ENCODE data around the gene GRIN2A.

Gene GRIN2A

DNA sequence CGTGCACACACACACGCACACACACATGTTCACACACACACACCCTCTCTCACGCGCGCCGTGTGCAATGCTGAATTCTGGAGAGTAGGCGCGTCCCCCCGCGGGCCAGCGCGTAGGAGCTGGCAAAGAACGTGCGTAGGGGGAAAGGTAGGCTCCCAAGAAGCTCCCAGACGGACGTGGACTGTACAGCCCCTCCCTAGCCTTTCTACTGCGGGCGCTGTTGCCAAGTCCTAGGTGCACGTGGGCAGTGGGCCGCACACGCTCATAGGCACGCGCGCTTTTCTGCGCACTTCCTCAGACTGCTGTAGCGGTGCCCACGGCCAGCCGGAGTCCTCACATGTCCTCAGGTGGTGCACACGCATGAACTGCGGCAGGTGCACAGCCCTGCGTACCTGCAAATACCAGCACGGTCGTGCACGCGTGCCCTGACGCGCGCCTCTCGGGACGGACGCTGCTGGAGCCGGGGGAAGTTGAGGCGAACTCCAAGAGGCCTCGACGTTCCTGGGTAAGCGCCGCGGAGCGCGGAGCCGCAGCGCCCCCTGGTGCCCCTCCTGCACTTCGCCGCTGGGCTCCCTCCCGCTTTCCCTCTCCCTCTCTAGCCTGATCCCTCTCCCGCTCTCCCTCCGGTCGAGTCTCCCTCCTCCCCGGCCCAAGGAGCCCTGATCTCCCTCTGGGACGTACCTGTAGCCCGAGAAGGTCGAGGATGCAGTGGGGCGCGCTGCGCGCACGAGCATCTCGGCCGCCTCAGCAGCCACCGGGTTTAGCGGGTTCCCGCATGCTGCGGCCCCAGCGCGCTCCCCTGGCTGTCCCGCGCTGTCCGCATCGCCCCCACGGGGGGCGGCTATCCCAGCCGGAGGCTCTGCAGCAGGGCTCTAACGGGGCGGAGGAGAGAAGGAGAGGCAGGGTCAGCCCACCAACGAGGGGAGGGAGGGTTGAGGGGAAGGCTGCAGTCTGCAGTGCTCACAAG, 749 bp downstream of the GRIN2A start:
- peak overlapping the region; percentile 86 for H3K9ac ChIP-seq (ENCODE audit: insufficient read length, low read depth)
- H3K36me3 ChIP-seq (ENCODE audit: insufficient read depth, insufficient read length, low read length) = peaks cover 4% of the 10 kb centered on the region
- peaks cover 22% of the 10 kb centered on the region for H3K27me3 ChIP-seq (ENCODE audit: insufficient read depth, insufficient read length)
- no peak for TF ChIP-seq YY1 (IDR thresholded peaks at IDR 0.05; ENCODE audit: insufficient read depth, insufficient read length)
- no peak for TF ChIP-seq SUZ12 (IDR thresholded peaks at IDR 0.05; ENCODE audit: extremely low read depth, insufficient read depth, insufficient read length)
- TF ChIP-seq ZNF274 (IDR thresholded peaks at IDR 0.05; ENCODE audit: low read depth, low read length) = no peak
- H3K9me3 ChIP-seq (ENCODE audit: insufficient read depth, low read length) = no peaks in the 10 kb centered on the region
- H3K4me3 ChIP-seq (ENCODE audit: insufficient read length, low read depth) = peak overlapping the region; percentile 79
- DNase-seq (ENCODE audit: low read depth, low spot score) = peak; percentile 85
- H3K4me1 ChIP-seq (ENCODE audit: insufficient read depth, insufficient read length) = peaks cover 10% of the 10 kb centered on the region

DNA sequence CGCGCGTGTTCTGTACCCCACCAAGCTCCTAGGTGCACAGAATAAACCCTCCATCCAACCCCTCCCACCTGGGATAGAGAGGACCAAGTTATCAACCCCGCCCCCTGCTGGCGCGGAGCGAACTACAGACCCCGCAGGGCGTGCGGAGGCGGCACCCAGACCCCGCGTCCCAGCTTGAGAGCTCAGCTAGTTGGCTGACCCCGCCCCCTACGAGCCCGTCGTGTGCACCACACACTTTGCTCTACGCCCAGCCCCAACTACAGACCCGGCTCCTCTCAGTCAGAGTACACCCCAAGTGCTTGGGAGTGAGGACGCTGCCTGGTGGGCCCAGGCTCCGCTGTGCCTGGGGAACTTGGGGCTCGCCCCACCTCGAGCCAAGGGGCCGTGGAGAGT, 1.5 kb downstream of the GRIN2A start:
- no peak for TF ChIP-seq SUZ12 (IDR thresholded peaks at IDR 0.05; ENCODE audit: extremely low read depth, insufficient read depth, insufficient read length)
- TF ChIP-seq ZNF274 (IDR thresholded peaks at IDR 0.05; ENCODE audit: low read depth, low read length) = no peak
- TF ChIP-seq YY1 (IDR thresholded peaks at IDR 0.05; ENCODE audit: insufficient read depth, insufficient read length) = no peak

DNA sequence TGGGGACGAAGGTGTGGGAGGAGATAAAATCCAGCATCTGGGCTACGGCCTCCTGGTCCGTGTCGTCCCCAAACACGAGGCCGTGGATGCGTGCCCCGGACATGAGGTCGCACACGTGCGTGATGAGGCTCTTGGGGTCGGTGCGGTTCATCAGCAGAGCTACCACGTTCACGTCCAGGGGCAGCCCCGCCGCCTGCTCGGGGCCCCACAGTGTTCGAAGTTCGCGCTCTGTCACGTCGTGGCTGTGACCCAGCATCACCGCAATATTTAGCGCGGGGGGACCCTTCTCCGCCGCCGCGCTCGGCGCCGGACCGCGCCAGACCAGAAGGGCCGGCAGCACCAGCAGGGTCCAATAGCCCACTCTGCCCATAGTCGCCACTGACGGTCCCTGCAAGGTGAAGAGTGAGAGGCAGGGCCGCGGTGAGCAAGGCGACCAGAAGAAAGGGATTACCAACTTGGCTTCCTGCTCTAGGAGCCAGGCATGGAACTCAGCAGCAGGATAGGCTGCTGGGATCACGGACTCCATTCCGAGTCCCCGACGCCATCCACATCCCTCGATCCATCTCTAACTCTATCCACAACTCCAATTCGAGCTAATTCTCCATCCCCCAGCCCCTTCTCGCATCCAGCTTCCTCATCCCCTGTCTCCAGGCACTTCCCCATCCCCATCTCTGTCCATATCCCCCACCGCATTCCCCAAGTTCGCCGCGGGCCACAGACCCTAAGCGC, 2.0 kb downstream of the GRIN2A start:
- no peak for DNase-seq (ENCODE audit: low read depth, low spot score)
- Histone ChIP-seq H3K9ac (ENCODE audit: insufficient read length, low read depth) (no peak overlapping the region), H3K27me3 (ENCODE audit: insufficient read depth, insufficient read length) (peaks cover 22% of the 10 kb centered on the region), H3K4me3 (ENCODE audit: insufficient read length, low read depth) (no peak overlapping the region), H3K36me3 (ENCODE audit: insufficient read depth, insufficient read length, low read length) (peaks cover 4% of the 10 kb centered on the region), H3K4me1 (ENCODE audit: insufficient read depth, insufficient read length) (peaks cover 10% of the 10 kb centered on the region), H3K9me3 (ENCODE audit: insufficient read depth, low read length) (no peaks in the 10 kb centered on the region)
- TF ChIP-seq ZNF274 (IDR thresholded peaks at IDR 0.05; ENCODE audit: low read depth, low read length) (no peak), YY1 (IDR thresholded peaks at IDR 0.05; ENCODE audit: insufficient read depth, insufficient read length) (no peak), SUZ12 (IDR thresholded peaks at IDR 0.05; ENCODE audit: extremely low read depth, insufficient read depth, insufficient read length) (no peak)

More for the DNA sequence above, 1.5 kb downstream of the GRIN2A start:
- Histone ChIP-seq H3K36me3 (ENCODE audit: insufficient read depth, insufficient read length, low read length) (peaks cover 4% of the 10 kb centered on the region), H3K9me3 (ENCODE audit: insufficient read depth, low read length) (no peaks in the 10 kb centered on the region), H3K9ac (ENCODE audit: insufficient read length, low read depth) (peak overlapping the region; percentile 86), H3K27me3 (ENCODE audit: insufficient read depth, insufficient read length) (peaks cover 22% of the 10 kb centered on the region), H3K4me3 (ENCODE audit: insufficient read length, low read depth) (peak overlapping the region; percentile 79), H3K4me1 (ENCODE audit: insufficient read depth, insufficient read length) (peaks cover 10% of the 10 kb centered on the region)
- peak; percentile 78 for DNase-seq (ENCODE audit: low read depth, low spot score)

DNA sequence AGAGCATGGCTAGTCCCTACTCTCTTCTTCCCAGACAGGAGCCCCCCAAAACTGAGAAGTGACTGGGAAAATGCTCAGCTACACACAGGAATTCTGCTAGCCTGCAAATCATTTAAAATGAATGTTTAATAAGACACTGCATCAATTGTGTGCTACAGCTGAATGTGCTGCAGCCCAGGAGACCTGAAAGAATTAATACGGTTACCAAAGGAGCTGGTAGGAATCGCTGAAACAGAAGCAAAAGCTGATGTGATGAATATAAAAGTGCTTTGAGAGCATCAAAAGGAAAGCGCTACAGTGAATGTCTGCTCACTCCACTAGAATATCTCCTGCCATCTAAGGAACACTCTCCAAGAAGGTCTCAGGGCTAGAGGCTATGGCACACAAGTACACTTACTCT, 3.7 kb downstream of the GRIN2A start:
- Histone ChIP-seq H3K36me3 (ENCODE audit: insufficient read depth, insufficient read length, low read length) (peaks cover 4% of the 10 kb centered on the region), H3K27me3 (ENCODE audit: insufficient read depth, insufficient read length) (peaks cover 15% of the 10 kb centered on the region), H3K9me3 (ENCODE audit: insufficient read depth, low read length) (no peaks in the 10 kb centered on the region), H3K4me3 (ENCODE audit: insufficient read length, low read depth) (no peak overlapping the region), H3K4me1 (ENCODE audit: insufficient read depth, insufficient read length) (peaks cover 10% of the 10 kb centered on the region), H3K9ac (ENCODE audit: insufficient read length, low read depth) (no peak overlapping the region)
- no peak for DNase-seq (ENCODE audit: low read depth, low spot score)
- TF ChIP-seq ZNF274 (IDR thresholded peaks at IDR 0.05; ENCODE audit: low read depth, low read length) = no peak
- TF ChIP-seq SUZ12 (IDR thresholded peaks at IDR 0.05; ENCODE audit: extremely low read depth, insufficient read depth, insufficient read length) = no peak
- TF ChIP-seq YY1 (IDR thresholded peaks at IDR 0.05; ENCODE audit: insufficient read depth, insufficient read length) = no peak

DNA sequence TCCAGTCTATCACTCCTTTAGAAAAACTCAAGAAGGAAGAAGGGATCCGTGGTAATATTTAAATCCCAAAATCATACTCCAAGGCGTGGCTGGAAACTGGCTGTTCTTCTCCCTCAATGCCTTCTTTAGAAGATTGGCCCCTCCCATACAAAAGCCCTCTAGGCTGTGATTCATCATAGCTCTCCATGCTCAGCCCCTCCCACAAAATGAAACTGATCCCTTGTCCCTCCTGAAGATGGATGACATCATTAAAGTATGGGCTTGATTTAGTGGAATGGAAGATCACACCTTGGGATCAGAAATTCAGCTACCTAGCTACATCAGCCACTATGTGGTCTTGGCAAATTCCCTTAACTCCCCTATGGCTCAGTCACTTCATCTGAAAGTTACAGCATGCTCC, 4.1 kb downstream of the GRIN2A start:
- no peak for TF ChIP-seq SUZ12 (IDR thresholded peaks at IDR 0.05; ENCODE audit: extremely low read depth, insufficient read depth, insufficient read length)
- no peak for TF ChIP-seq YY1 (IDR thresholded peaks at IDR 0.05; ENCODE audit: insufficient read depth, insufficient read length)
- TF ChIP-seq ZNF274 (IDR thresholded peaks at IDR 0.05; ENCODE audit: low read depth, low read length) = no peak
- Histone ChIP-seq H3K27me3 (ENCODE audit: insufficient read depth, insufficient read length) (peaks cover 10% of the 10 kb centered on the region), H3K36me3 (ENCODE audit: insufficient read depth, insufficient read length, low read length) (peaks cover 4% of the 10 kb centered on the region), H3K4me1 (ENCODE audit: insufficient read depth, insufficient read length) (peaks cover 10% of the 10 kb centered on the region), H3K9me3 (ENCODE audit: insufficient read depth, low read length) (no peaks in the 10 kb centered on the region), H3K9ac (ENCODE audit: insufficient read length, low read depth) (no peak overlapping the region), H3K4me3 (ENCODE audit: insufficient read length, low read depth) (no peak overlapping the region)
- no peak for DNase-seq (ENCODE audit: low read depth, low spot score)

DNA sequence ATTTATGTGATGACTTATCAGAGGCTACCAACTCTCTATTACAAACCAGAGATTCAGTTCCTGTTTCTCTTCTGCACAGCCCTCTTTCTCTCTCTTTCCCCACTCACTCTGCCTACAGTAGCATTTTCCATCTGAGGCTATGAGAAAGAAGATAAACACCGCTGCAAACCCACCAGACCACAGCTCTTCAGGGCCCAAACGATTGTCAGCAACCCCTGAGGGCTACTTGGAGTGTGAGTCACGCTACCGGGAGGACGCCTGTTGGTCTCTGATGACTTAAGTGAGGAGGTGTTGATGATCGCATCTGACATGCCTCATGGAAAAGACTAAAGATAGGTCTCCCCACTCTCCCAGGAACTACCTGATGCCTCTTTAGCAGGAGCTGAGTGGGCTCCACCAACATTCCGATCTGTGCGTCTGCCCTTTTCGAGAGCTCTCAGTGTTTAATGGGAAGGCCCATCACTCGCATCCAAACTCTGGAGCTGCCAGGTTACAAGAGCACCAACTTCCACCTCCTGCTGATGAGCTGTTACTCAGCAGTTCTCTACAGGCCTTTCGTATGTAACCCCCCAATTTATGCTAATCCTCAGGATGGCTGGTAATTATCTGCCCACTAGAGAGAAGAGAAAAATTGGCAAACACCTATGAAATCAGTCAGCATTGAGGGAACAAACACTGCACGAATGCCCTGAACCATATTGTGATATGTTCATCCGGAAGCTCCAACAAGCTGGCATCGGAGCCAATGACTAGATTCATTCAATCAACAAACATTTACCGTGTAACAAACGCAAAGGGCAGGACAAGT, 9.2 kb downstream of the GRIN2A start:
- H3K36me3 ChIP-seq (ENCODE audit: insufficient read depth, insufficient read length, low read length) = no peaks in the 10 kb centered on the region

More for the DNA sequence above, 9.2 kb downstream of the GRIN2A start:
- no peak for DNase-seq (ENCODE audit: low read depth, low spot score)
- Histone ChIP-seq H3K27me3 (ENCODE audit: insufficient read depth, insufficient read length) (no peaks in the 10 kb centered on the region), H3K9ac (ENCODE audit: insufficient read length, low read depth) (no peak overlapping the region), H3K4me3 (ENCODE audit: insufficient read length, low read depth) (no peak overlapping the region), H3K4me1 (ENCODE audit: insufficient read depth, insufficient read length) (no peaks in the 10 kb centered on the region), H3K9me3 (ENCODE audit: insufficient read depth, low read length) (no peaks in the 10 kb centered on the region)
- TF ChIP-seq SUZ12 (IDR thresholded peaks at IDR 0.05; ENCODE audit: extremely low read depth, insufficient read depth, insufficient read length) (no peak), YY1 (IDR thresholded peaks at IDR 0.05; ENCODE audit: insufficient read depth, insufficient read length) (no peak), ZNF274 (IDR thresholded peaks at IDR 0.05; ENCODE audit: low read depth, low read length) (no peak)

All from NT2/D1 (cell line).